HL-60 (cell line): ENCODE results near the gene DIAPH3.

Experiments used
- DNase-seq, 2 experiments: peaks; one replicate each; pipeline ENCODE4 v3.0.0-alpha.2; 2010 to 2020; ENCODE audit warnings: low read depth in 1 of 2, low spot score in 1 of 2
- H3K27ac ChIP-seq: fragments of 250-450 bp; sonication (Bioruptor Pico); replicated peaks from 2 replicates; pipeline ENCODE4 v1.5.1; 2020; ENCODE audit warnings: mild to moderate bottlenecking, moderate library complexity
- H3K27me3 ChIP-seq: fragments of 250-450 bp; sonication (Bioruptor Pico); 2 replicates; pipeline ENCODE4 v1.5.1; 2021; ENCODE audit warnings: mild to moderate bottlenecking, moderate library complexity; ENCODE audit not compliant: insufficient read depth, poor library complexity, severe bottlenecking
- H3K4me3 ChIP-seq: replicated peaks from 2 replicates; pipeline ENCODE4 v1.5.1; 2011; ENCODE audit warnings: mild to moderate bottlenecking, control low read depth, low read length; ENCODE audit not compliant: insufficient read depth
- GABPA ChIP-seq: IDR thresholded peaks from 2 replicates; pipeline ENCODE4 v1.6.1; 2012; ENCODE audit warnings: low read depth
- POLR2AphosphoS5 ChIP-seq: IDR thresholded peaks from 2 replicates; pipeline ENCODE4 v1.6.1; 2012; ENCODE audit warnings: low read depth
- SPI1 ChIP-seq: IDR thresholded peaks from 2 replicates; pipeline ENCODE4 v1.6.1; 2012; ENCODE audit warnings: low read depth, mild to moderate bottlenecking, borderline replicate concordance
- TF ChIP-seq, protein P1 (sequence below): IDR thresholded peaks from 2 replicates; pipeline ENCODE4 v1.6.1; 2012; ENCODE audit warnings: low read depth; ENCODE audit not compliant: insufficient replicate concordance
- TF ChIP-seq, protein P2 (sequence below): IDR thresholded peaks from one replicate; pipeline ENCODE4 v1.5.1; 2011; ENCODE audit warnings: low read length, control low read depth, inconsistent platforms; ENCODE audit not compliant: insufficient read depth

Gene DIAPH3

DNA sequence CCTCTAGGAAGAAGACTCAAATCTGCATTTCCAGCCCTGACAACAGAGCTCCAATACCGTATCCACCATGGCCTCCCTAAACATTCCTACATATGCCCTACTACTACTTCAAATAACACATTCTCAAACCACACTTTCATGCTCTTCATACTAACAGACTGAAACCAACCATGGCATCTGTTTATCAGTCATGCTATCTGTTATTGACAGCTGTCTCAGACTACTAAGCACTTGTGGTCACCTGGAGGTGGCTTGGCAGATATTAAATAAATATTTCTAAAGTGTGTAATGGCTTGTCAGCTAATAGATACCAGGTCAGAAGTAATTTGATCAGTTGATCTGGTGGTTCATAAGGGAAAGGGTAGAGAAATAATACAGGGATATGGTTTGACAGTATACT lies 489.1 kb downstream of the DIAPH3 start:
- Histone ChIP-seq H3K27ac (no peak overlapping the region), H3K4me3 (no peak overlapping the region), H3K27me3 (no peaks in the 10 kb centered on the region)
- no peak for DNase-seq
- TF ChIP-seq SPI1, result no peak
- TF ChIP-seq, protein P1, sequence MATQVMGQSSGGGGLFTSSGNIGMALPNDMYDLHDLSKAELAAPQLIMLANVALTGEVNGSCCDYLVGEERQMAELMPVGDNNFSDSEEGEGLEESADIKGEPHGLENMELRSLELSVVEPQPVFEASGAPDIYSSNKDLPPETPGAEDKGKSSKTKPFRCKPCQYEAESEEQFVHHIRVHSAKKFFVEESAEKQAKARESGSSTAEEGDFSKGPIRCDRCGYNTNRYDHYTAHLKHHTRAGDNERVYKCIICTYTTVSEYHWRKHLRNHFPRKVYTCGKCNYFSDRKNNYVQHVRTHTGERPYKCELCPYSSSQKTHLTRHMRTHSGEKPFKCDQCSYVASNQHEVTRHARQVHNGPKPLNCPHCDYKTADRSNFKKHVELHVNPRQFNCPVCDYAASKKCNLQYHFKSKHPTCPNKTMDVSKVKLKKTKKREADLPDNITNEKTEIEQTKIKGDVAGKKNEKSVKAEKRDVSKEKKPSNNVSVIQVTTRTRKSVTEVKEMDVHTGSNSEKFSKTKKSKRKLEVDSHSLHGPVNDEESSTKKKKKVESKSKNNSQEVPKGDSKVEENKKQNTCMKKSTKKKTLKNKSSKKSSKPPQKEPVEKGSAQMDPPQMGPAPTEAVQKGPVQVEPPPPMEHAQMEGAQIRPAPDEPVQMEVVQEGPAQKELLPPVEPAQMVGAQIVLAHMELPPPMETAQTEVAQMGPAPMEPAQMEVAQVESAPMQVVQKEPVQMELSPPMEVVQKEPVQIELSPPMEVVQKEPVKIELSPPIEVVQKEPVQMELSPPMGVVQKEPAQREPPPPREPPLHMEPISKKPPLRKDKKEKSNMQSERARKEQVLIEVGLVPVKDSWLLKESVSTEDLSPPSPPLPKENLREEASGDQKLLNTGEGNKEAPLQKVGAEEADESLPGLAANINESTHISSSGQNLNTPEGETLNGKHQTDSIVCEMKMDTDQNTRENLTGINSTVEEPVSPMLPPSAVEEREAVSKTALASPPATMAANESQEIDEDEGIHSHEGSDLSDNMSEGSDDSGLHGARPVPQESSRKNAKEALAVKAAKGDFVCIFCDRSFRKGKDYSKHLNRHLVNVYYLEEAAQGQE, result no peak
- TF ChIP-seq POLR2AphosphoS5, result no peak
- TF ChIP-seq GABPA, result no peak
- TF ChIP-seq, protein P2, sequence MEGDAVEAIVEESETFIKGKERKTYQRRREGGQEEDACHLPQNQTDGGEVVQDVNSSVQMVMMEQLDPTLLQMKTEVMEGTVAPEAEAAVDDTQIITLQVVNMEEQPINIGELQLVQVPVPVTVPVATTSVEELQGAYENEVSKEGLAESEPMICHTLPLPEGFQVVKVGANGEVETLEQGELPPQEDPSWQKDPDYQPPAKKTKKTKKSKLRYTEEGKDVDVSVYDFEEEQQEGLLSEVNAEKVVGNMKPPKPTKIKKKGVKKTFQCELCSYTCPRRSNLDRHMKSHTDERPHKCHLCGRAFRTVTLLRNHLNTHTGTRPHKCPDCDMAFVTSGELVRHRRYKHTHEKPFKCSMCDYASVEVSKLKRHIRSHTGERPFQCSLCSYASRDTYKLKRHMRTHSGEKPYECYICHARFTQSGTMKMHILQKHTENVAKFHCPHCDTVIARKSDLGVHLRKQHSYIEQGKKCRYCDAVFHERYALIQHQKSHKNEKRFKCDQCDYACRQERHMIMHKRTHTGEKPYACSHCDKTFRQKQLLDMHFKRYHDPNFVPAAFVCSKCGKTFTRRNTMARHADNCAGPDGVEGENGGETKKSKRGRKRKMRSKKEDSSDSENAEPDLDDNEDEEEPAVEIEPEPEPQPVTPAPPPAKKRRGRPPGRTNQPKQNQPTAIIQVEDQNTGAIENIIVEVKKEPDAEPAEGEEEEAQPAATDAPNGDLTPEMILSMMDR, result no peak

DNA sequence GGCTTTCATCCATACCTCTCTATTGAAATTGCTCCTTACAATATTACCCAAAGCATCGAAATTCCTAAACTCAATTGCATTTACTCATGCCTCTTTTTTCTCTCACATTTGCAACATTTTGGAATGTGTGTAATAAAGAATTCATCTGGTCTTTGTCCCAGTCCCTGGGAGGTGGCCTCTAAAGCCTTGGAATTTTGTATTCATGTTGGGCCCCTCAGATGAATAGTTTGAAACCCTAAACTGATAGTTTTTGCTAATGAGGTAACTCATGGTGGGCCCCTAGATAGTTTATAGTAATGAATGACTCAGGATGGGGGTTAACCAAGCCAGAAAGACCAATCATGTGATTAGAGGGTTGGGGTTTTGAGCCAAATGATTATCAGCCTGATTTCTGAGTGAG lies 490.4 kb downstream of the DIAPH3 start:
- no peak overlapping the region for H3K4me3 ChIP-seq
- TF ChIP-seq, protein P2, result no peak
- TF ChIP-seq SPI1, result no peak
- TF ChIP-seq, protein P1, result no peak
- TF ChIP-seq POLR2AphosphoS5, result no peak
- no peak for TF ChIP-seq GABPA
- no peak for DNase-seq
- no peak overlapping the region for H3K27ac ChIP-seq
- H3K27me3 ChIP-seq, result no peaks in the 10 kb centered on the region

DNA sequence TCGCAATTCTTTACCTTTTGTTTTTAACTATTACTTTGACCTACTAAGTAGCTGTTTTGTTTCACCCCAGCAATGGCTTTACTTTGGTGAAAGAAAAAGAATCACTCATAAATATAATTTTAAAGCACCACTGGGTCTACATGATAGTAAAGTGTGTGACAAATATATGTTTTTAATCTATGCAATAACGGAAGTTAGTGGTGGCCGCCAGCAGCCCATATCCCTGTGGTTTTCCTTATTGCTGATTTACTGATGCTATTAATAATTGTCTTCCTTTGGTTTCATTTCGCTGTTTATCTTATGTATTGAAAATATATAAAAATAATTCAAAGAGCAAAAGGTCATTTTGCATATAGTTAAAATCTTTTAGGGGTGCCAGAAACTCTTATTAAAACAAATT lies 491.3 kb downstream of the DIAPH3 start:
- TF ChIP-seq SPI1 (no peak), GABPA (no peak), POLR2AphosphoS5 (no peak)
- TF ChIP-seq, protein P1, result no peak
- TF ChIP-seq, protein P2, result no peak
- no peak overlapping the region for H3K27ac ChIP-seq
- DNase-seq, result no peak
- H3K27me3 ChIP-seq, result no peaks in the 10 kb centered on the region
- no peak overlapping the region for H3K4me3 ChIP-seq
